GM10266 (cell line): ENCODE data around the gene CHD9.

Experiments
- DNase-seq: peaks from one replicate; pipeline ENCODE4 v3.0.0; 2012; ENCODE audit errors: extremely low spot score
- TF ChIP-seq, protein P1 (sequence below): IDR thresholded peaks from 2 replicates; pipeline ENCODE4 v1.5.1; 2012; ENCODE audit warnings: mild to moderate bottlenecking, low read depth; ENCODE audit not compliant: control insufficient read depth, insufficient read depth; ENCODE audit errors: missing control alignments

Gene CHD9

DNA sequence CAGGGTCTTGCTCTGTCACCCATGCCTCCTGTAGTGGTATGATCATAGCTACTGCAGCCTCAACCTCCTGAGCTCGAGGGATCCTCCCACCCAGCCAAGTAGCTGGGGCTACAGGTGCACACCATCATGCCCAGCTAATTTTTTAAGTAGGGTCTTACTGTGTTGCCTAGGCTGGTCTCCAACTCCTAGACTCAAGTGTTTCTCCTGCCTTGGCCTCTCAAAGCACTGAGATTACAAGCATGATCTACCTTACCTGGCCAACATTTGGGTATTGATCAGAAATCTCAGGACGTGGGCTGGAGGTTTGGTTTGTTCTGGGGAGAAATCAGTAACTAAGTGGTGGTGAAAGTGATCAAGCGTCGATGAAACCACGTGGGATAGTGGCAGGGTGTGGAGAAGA is 4.1 kb downstream of the CHD9 start:
- TF ChIP-seq, protein P1, sequence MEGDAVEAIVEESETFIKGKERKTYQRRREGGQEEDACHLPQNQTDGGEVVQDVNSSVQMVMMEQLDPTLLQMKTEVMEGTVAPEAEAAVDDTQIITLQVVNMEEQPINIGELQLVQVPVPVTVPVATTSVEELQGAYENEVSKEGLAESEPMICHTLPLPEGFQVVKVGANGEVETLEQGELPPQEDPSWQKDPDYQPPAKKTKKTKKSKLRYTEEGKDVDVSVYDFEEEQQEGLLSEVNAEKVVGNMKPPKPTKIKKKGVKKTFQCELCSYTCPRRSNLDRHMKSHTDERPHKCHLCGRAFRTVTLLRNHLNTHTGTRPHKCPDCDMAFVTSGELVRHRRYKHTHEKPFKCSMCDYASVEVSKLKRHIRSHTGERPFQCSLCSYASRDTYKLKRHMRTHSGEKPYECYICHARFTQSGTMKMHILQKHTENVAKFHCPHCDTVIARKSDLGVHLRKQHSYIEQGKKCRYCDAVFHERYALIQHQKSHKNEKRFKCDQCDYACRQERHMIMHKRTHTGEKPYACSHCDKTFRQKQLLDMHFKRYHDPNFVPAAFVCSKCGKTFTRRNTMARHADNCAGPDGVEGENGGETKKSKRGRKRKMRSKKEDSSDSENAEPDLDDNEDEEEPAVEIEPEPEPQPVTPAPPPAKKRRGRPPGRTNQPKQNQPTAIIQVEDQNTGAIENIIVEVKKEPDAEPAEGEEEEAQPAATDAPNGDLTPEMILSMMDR: no peak

DNA sequence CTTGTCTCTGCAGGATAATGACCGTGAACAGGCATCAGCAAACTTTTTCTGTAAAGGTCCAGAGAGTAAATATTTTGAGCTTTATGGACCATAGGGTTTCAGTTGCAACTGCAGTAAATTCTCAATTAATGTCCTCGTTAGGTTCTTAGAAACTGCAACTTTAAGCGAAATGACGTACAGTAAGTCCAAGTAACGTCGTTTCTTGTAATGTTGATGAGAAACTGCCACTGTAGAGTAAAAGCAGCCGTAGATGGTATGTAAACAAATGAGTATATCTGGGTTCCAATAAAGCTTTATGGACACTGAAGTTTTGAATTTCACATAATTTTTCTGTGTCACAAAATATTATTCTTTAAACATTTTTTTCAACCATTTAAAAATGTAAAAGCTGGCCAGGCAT is 4.9 kb downstream of the CHD9 start:
- TF ChIP-seq, protein P1: no peak
- DNase-seq: no peak

More for the DNA sequence above, 4.1 kb downstream of the CHD9 start:
- no peak for DNase-seq

DNA sequence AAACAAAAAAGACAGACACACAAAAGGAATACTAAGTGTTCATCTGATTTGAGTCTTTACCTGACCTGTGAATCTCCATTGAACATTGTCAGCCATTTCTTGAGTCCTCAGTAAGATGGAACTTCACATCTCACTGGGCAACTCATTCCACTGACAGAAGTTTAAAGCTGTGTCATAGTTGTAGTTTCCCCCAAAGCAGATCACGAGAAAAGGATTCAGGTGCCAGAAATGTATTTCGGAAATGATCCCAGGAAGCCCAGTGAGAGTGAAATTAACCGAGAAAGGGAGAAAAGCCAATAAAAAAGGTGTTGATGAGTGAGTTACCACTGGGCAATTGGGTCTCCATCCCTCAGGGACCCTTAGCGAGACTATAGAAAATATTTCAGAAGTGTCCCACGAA is 6.5 kb downstream of the CHD9 start:
- TF ChIP-seq, protein P1: no peak
- DNase-seq: no peak

DNA sequence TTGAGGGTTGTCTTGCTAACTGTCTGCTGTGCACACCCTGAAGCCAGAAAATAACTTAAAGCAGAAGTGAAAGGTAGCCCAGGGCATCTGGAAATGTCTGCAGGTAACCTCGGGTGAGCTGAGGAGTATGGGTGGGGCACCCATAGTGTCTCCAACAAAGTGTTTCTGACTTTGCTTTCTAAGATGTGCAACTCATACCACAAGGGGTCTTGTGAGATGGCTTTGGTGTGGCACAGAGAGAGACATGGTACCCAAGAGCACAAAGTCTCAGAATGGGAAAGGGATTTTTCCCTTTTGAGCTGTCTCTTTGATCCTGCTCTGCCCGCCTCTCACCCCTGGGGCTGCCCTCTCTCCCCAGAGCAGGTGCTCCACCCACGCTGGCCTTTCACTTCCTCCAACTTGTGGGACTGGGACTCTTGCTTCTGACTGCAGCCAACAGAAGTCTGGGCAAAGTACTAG is 6.9 kb downstream of the CHD9 start:
- peak; percentile 64 for DNase-seq
- TF ChIP-seq, protein P1: peak; percentile 21

DNA sequence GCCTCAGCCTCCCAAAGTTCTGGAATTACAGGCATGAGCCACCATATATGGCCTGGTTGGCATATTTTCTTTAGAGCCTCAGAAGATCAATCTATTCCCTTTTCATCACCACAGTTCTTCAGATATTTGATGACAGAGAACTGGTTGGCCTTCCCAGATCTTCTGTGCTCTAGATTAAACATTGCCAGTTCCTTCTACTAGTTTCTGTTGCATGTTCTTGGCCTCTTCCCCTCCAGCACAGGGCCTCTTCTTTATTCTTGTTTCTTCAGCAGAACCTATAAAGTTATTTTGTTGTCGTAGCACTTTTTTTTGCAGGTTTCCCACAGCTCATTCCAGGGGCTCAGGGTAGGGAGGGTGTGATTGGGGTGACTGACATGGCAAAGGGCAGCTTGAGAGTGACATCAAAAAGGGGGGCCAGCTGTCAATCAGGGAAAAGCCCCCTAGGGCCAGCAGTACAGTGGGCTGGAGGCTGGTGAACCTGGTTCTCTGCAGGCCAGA is 9.3 kb downstream of the CHD9 start:
- DNase-seq: no peak
- TF ChIP-seq, protein P1: no peak

DNA sequence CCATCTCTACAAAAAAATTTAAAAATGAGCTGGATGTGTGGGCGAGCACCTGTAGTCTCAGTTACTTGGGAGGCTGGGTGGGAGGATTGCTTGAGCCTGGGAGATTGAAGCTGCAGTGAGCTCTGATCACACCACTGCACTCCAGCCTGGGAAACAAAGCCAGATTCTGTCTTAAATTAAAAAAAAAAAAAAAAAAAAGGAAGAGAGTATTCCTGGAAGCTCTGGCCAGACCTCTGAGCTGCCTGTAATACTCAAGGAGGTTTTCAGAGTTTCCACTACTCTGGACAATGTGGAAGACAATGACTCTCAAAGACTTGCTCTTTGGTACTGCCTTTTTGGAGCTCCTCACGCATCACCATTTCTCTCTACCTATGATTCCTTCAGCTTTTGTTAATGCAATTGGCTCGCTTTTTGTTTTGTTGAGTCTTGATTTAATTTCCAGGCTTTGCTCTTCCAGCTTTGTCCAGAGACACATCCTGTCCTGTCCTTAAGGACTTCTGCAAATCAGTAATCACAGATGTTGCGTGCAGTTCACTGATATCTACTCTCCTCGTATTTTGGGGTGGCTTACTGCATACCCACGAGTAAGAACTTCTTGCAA is 10.8 kb downstream of the CHD9 start:
- DNase-seq: no peak
- TF ChIP-seq, protein P1: no peak

DNA sequence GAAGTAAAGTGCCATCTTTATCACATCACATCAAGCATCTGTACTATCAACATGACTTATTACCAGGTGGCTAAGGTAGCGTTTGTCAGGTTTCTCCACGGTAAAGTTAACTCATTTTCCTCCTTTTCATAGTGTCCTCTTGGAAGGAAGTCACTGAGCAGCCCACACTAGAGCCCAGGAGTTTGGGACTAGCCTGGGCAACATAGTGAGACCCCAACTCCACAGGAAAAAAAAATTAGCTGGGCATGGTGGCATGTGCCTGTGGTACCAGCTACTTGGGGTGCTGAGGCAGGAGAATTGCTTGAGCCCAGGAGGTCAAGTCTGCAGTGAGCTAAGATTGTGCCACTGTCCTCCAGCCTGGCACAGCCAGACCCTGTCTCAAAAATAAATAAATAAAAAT is 12.9 kb downstream of the CHD9 start:
- TF ChIP-seq, protein P1: no peak
- no peak for DNase-seq
